ENCODE data around the gene ST3GAL6.

The ST3GAL6 gene, protein sequence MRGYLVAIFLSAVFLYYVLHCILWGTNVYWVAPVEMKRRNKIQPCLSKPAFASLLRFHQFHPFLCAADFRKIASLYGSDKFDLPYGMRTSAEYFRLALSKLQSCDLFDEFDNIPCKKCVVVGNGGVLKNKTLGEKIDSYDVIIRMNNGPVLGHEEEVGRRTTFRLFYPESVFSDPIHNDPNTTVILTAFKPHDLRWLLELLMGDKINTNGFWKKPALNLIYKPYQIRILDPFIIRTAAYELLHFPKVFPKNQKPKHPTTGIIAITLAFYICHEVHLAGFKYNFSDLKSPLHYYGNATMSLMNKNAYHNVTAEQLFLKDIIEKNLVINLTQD

DNA sequence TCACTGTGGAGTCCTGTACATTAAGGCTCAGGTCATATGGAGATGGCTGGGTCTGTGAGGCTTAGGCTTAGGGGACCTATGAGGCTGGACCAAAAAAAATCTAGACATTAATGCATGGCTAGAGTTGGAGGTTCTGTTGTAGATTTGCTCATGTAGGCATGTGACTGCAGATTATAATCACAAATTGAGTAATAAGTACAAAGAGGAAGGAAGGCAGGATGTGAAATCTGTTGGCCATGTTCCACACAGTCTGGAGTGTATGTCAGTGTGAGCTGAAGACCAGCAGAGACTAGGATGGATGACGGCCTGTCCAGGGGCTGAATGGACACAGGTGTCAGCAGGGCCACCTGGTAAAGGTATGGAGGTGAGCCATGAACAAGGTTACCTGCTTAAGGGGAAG is at the start of gene ST3GAL6:
Gene ST3GAL6, plus strand, starts transcription at position 265 of the 400 bp plus-strand sequence. CDS start 5,101 bp downstream, outside the sequence.
- no peak for DNase-seq (ENCODE audit: low read depth)

DNA sequence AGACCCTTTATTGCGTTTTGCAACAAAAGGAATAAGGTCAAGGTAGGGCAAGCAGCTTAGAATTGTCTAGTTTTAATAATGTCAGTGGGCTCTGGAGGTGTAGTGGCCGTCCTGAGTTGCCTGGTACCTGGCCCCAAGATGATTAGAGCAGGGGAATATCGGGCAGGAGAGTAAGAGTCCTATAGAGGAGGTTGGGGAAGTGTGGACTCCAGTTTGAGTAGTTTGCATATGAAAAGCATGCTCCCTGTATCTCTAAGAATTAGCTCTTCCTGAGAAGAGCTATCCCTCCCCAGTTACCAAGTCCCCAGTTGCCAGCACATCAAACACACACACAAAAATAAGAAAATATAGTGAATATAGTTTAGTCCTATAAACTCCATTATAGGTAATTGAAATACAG is 49.2 kb upstream of the ST3GAL6 start:
- DNase-seq (ENCODE audit: low read depth) = no peak

DNA sequence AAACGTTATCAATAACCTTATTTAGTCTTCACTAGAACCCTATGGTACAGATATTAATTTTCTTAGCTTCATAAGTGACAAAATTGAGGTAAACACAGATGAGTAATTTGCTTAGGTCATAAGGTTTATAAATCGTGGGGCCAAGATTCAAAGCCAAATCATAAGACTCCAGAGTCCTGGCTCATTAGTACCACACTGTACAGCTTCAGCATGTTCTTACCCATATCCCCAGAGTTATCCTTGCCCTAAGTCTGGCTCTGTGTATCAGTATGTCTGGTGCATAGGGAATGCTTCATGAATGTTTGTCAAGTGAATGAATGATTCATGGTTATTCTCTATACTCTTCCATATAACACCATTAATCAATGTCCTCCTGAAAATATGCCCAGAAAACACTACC is 45.6 kb upstream of the ST3GAL6 start:
- DNase-seq (ENCODE audit: low read depth) = no peak

DNA sequence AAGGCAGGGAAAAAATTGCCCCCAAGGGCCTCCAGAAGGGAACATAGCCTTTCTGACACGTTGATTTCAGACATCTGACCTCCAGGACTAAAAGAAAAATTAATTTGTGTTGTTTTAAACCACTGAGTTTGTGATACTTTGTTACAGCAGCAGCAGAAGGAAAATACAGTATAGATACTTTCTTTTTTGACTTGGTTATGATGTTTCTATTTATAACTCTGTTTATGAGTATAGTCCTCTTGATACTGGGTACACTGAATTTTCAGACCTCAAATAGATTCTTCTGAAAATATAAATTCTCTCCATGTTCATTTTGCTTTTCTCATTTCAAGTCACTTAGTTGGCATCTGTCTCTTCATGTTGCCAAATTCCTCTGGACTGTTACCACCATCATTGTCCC is 44.4 kb upstream of the ST3GAL6 start:
- no peak for DNase-seq (ENCODE audit: low read depth)

DNA sequence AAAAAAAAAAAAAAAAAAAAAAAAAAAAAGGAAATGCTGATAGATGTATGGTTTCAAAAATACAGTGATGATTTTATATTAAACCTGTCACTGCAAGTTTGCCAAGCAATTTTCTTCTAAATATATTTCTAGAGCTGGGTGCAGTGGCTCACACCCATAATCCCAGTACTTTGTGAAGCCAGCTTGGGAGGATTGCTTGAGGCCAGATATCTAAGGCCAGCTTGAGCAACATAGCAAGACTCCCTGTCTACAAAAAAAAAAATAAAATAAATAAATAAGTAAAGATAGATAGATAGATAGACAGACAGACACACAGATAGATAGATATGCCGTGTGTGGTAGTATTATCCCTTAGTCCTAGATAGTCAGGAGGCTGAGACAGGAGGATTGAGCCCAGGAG is 41.4 kb upstream of the ST3GAL6 start:
- no peak for DNase-seq (ENCODE audit: low read depth)

DNA sequence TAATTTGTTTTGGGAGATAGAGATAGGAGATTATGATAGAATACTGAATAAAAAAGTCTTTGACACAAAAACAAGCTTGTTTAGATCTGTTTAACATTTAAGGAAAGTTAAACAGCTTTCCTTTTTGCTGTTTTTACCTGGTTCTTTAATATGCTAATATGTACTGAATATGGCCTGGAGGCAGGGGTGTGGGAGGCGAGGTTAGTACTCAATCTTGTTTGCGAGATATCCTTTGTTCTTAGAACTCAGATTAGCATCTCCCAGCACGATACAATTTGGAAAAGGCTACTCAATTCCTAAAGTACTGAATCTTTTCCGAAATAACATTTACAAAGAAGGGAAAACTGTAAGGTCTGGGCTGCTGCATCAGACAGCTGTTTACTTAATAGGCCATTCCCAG is 40.8 kb upstream of the ST3GAL6 start:
- no peak for DNase-seq (ENCODE audit: low read depth)

DNA sequence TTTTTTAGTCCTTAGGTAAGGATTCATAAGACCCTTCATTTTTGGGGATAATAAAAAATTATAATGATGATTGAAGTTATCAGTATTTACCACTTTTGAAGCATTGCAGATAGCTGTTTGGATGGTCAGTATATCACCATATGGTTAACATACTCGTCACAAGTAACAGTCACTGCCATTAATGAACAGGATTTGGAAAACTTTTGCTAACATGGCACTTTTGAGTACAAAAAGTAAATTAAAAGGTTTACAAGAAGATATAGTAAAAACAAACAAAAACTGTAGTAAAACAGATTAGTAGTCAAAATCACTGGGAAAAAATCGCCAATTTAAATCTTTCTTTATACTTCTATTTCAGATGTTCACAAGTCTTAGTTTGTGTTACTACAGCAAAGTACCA is 37.8 kb upstream of the ST3GAL6 start:
- DNase-seq (ENCODE audit: low read depth) = no peak

DNA sequence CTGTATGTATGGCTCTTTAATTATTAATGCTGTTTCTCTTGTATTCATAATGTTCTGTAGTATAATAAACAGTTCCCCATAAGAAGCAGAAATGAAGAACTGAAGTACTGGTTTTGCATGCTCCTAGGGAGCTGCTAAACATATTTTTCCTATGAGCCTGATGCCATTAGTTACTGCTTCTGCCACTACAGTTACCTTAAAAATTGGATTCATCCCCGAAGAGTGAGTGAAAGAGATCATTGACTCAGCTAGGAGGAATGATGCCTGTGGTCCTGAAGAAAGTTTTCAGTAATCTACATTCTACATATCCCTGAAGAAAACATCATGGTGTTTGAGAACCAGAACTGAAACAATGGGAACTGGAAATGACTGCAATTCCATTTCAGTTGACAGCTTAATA is 37.1 kb upstream of the ST3GAL6 start:
- DNase-seq (ENCODE audit: low read depth) = no peak

DNA sequence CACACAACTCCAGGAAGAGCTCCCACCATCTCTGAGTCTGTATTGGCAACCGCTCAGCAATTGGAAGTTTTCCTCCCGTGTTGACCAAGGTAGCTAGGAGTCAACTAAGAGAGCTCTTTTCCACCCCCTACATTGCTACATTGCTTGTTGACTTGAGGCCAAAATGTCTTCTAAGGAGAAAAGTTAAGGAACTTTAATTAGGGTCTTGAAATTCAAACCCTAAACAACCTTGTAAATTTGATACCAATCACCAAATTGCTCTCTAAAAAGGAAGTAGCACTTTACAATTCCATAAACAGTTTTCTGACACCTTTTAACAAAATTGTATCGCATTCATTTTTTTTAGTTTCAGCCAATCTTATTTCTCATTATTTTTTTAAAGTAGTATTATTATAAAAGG is 35.5 kb upstream of the ST3GAL6 start:
- no peak for DNase-seq (ENCODE audit: low read depth)

DNA sequence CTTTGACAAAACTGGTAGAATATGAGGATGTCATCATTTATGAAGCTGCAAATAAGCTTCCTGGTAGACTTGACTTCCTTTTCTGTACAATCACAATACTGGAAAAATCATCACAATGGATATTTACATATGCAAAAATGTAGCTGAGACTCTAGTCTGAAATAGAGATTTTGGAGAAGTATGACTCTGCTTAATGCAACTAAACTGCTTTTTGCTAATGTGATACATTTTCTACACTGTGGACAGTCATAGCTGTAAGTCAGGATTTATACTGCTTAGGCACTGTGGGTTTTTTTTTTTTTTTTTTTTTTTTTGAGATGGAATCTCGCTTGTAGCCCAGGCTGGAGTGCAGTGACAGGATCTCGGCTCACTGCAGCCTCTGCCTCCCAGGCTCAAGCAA is 34.5 kb upstream of the ST3GAL6 start:
- no peak for DNase-seq (ENCODE audit: low read depth)

DNA sequence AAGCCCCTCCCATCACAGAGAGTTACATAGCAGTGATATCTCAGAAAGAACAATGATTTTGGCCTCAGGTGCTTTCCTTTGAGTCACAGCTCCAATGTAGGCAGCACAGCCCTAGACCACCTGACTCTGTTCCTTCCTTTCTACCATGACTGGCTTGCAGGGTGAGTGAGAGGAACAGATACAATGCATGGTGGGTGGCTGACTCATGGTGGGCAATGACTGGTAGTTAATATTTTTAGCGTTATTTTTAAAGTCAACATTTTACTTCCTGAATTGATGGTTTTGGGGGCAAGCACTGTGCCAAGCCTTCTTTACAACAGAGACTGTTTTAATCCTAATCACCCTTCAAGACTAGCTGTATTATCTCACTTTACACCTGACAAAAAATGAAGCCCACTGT is 32.8 kb upstream of the ST3GAL6 start:
- no peak for DNase-seq (ENCODE audit: low read depth)

DNA sequence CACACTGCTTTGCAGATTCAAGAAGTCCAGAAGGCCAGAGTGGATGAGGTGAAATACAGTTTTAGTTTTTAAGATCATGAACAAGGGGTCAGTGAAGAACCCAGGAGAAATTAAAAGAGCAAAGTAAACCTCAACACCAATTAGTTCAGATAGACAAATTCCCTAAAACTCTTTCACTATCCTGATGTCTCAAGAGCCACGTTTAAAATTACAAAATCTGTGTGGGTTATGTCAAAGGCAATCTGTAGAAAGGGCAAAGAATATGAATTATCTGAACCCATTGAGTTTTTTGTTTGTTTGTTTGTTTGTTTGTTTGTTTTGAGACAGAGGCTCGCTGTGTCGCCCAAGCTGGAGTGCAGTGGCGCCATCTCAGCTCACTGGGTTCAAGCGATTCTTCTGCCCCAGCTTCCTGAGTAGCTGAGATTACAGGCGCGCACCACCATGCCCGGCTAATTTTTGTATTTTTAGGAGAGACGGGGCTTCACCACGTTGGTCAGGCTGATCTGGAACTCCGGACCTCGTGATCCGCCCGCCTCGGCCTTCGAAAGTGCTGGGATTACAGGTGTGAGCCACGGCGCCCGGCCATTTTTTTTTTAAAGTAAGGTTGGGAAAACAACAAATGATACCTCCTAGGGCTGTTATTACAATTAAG is 32.1 kb upstream of the ST3GAL6 start:
- DNase-seq (ENCODE audit: low read depth) = no peak

DNA sequence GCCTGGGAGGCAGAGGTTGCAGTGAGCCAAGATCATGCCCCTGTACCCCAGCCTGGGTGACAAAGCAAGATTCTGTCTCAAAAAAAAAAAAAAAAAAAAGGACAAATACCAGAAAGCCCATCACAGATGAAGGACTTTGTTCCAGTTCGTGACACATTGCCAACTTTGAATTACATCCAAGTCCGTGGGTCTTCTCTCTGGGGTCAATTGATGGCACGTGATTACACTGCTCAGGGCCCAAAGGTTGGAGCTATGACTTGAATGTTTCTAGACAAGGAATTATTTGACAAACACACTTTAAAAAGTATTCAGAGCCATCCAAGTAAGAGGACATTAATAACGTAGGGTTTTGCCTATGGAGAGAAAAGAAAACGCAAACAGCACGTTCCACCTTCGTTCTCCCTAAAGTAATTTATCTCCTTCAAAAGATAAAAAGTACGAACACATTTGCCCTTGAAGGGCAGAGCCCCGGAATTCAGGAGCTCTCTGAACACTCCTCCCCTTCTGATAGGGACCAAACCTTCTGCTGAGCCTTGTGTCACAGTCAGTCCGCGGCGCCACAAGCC is 31.3 kb upstream of the ST3GAL6 start:
- no peak for DNase-seq (ENCODE audit: low read depth)

DNA sequence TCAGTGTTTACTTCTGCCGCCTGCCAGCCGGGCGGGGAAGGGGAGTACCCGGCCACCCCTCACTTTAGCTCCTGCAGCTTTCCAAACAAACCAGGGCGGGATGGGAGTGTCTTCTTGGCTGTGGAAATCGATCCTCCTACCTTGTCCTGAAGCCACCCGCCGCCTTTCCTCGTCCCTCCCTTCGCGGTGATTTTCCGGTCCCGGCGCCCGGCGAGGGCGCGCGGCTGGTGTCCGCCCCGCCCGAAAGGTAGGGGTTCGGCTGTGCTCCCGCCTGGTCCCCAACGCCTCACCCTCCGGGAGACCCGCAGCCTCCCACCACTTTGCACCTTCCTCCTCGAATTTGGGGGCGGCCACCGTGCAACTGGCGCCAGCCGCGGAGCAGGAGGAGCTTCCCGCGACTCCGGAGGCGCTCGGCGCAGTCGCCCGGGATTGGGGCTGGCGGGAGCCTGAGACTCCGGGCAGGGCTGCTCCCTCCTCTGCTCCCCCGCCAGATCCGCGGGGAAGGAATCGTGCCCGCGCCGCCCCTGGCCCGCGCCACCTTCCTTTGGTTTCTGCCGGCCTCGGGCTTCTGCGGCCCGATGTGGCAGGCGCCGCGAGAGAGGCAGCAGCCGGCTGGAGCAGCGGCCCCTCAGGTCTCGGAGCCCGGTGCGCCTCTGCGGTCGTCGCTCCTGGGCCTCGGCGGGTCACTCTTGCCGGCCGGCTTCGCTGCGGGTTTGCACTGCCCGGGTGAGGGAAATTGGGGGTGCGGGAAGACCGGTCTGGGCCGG is 30.7 kb upstream of the ST3GAL6 start:
- no peak for DNase-seq (ENCODE audit: low read depth)

DNA sequence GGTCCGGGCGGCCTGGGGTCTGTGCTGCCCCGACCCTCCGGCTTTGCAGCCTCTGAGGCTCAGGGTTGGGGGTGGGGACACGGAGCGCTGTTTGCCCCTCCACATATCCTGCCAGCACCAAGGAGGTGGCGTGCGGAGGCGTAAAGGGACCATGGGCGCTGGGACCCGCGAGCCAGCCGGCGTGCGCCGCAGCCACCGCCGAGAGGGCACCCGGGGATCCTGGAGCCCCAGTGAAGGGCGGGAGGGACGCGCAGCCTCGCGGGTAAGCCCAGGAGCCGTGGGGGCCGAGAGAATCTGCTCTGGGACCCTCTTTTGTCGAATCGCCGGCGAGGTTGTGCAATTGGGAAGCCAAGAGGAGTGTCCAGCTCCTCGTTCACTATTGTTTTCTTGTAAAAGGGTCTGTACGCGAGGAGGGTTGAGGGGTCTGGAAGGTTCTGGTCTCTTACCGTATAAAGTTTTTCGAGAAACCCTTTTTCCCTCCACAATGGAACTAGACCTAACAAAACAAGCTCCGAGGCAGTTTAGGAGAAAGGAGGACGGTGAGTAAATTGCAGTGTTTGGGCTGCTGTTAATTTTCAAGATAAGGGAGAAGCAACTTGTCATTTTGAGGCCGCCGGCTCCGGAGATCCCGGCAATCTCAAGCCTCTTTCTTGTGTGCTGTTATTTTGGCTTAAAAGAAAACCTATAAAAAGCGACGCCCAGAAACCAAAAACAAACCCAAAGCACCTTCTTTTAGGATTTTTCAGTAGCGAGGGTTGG is 29.9 kb upstream of the ST3GAL6 start:
- DNase-seq (ENCODE audit: low read depth) = no peak

DNA sequence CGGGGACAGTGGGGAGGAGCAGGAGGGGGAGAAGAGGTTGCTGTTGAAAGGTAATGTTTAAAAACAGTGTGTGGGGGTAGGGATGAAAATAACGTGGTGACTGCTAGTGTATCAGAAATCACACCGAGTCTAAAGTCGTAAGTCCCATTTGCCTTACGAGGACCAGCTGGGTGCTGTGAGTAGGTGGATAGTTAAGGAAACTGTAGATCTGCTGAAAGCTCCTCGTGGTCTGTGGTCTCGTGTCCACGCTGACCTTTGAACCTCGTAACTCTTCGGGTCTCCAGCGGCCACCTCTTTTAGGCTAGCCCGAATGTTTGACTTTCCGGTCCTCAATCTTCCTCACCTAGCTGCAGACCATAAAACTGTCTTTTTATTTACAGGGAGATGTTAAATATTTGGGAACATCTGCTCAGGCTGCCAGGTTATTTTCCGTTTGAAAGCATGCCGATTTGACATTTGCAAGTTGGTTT is 29.3 kb upstream of the ST3GAL6 start:
- DNase-seq (ENCODE audit: low read depth) = no peak

DNA sequence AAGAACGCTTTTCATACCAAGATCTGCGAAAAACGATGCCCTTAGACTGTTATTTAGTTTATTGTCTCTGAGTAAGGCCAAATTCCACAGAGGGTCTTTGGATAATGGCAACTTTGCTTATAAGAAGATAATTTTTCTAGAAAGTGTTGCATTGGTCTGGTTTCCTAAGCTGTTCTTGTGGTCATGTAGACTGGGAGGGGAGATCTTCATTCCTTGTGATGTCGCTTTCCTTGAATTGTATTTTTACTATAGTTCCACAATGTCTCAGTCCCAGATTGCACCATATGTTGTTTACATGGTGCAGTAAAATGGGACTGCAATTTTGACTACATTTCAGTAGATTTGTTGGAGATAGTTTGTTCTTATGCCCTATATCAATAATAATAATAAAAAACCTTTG is 28.8 kb upstream of the ST3GAL6 start:
- DNase-seq (ENCODE audit: low read depth) = no peak

DNA sequence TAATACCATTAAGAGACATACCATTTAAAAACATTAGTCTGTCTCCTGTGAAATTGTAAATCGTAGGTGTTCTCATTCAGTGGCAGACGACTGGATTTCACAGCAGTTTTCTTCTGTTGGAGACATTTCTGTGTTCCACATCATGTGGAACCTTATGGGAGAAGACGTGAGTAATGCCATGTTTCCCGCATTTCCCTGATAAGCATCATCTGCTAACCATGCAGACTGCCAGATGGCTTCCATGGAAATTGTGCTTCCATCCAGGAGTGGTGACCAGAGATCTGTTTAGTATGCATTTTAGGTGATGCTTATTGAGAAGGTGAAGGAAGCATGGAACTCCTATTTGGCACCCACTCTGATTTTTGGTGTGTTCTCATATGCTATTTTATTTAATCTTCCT is 28.4 kb upstream of the ST3GAL6 start:
- no peak for DNase-seq (ENCODE audit: low read depth)

DNA sequence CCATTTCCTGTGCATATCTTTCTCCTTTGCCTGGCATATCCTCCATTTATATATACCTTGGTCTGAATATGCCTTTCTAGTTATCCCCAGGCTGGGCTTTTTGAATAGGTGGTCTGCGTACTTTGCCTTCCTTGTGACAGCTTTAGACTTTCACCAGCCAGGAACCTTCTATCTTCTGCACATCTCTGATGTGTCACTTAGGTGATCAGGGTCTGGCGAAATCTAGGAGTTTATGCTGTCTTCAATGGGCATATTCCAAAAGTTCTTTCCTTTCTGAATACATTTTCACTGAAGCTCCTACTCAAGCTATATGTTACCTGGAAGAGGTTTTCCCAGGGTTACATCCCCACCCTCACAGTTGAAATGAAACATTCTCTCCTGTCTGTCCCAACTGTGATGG is 27.8 kb upstream of the ST3GAL6 start:
- no peak for DNase-seq (ENCODE audit: low read depth)

DNA sequence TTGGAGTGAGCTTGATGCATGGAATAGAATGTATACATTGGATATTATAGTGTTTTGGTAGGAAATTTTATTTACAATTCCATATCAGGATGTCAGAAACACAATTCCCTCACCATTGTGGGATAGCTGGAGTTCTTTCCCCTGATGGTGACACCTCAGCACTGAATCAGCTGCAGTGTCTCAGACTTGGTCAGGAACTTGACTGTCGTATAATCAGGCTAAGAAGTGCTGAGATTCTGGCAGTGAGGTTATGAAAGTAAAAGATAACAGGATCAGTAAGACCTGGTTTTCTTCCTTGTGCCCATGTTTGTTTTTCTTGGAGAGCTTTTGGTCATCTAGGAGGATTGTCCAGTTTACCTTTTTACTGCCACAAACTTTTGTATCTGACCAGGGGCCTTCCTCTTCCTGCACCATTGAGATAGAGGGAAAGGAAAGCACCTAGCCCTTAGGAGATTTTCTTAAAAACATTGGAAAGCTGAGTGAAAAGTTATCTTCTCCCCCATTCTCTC is 27.3 kb upstream of the ST3GAL6 start:
- no peak for DNase-seq (ENCODE audit: low read depth)

DNA sequence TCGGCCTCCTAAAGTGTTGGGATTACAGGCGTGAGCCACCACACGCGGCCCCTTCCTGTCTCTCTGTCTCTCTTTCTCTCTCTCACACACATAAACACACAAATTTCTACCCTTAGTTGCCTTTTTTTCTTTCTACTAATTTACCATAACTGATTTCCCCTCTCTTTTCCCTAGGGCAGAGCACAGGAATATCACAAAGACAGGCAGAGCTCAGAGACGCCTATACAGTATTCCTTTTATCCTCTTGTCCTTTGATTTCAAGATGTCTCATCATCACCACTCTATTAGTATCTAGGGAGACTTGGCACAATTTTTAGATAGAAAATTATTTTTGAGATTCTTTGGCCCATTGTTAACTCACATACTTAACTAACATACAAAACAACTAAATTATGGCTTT is 25.8 kb upstream of the ST3GAL6 start:
- no peak for DNase-seq (ENCODE audit: low read depth)

DNA sequence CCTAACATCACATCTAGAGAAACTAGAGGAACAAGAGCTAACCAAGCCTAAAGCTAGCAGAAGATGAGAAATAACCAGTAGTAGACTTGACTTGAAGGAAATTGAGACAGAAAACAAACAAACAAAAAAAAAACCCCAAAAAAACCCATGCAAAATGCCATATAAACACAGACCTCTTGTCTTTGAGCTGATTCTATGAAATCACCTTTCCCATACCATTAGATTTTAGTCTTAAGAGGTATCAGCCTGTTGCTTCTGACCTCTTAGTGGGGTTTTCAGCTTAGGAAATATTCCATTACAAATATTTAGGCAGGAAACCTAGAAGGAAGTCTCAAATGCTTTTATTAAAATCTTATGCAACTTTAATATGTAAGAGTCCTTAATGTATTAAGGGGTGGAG is 23.9 kb upstream of the ST3GAL6 start:
- DNase-seq (ENCODE audit: low read depth) = no peak

Data from activated T-helper 1 cell treated with Interleukin-2 at 50 U/mL for 16 hours (primary cell).